SJSA1 (cell line): ENCODE measurements around the gene TADA2A. TPM values are rescaled to one million over a fixed set of nuclear protein-coding genes. Genes with fewer than 3 reads are reported as not detected.
"Not testable (repeated sequence)": the region's sequence is repeated elsewhere in the genome, so short reads cannot be mapped to it uniquely, and the experiment has no call there.

Source experiments
- DNase-seq, 2 experiments: peaks; one replicate each; pipeline ENCODE4 v3.0.0-alpha.2; 2015 to 2020; ENCODE audit warnings: low spot score in 2 of 2, low read depth in 1 of 2
- H3K27ac ChIP-seq: fragments of 250-450 bp; sonication (Bioruptor Pico); 2 replicates; pipeline ENCODE4 v1.5.1; 2020; ENCODE audit warnings: mild to moderate bottlenecking, moderate library complexity
- H3K27me3 ChIP-seq: fragments of 250-450 bp; sonication (Bioruptor Pico); replicated peaks from 2 replicates; pipeline ENCODE4 v1.5.1; 2020; ENCODE audit warnings: mild to moderate bottlenecking, moderate library complexity
- H3K36me3 ChIP-seq: fragments of 250-450 bp; sonication (Bioruptor Pico); 2 replicates; pipeline ENCODE4 v1.5.1; 2020; ENCODE audit warnings: mild to moderate bottlenecking
- H3K4me1 ChIP-seq: fragments of 250-450 bp; sonication (Bioruptor Pico); replicated peaks from 2 replicates; pipeline ENCODE4 v1.6.1; 2021; ENCODE audit warnings: mild to moderate bottlenecking
- H3K4me3 ChIP-seq: fragments of 250-450 bp; sonication (Bioruptor Pico); 2 replicates; pipeline ENCODE4 v1.5.1; 2020; ENCODE audit warnings: mild to moderate bottlenecking
- H3K9me3 ChIP-seq: fragments of 250-450 bp; sonication (Bioruptor Pico); replicated peaks from 2 replicates; pipeline ENCODE4 v1.5.1; 2020; ENCODE audit warnings: mild to moderate bottlenecking
- total RNA-seq: library from RNA; depleted of rRNA; stranded (reverse); fragments of >200 nt; shearing (Covaris generic); gene quantifications from 2 replicates; pipeline ENCODE4 v1.2.3, GENCODE V29; 2014

The TADA2A gene
- total RNA-seq, 1 experiment from 2014 or later: 20.1 TPM

GRCh38 chr17:37417852-37418251 lies 11.2 kb downstream of the TADA2A start:
- Histone ChIP-seq H3K4me3 (no peak overlapping the region), H3K9me3 (no peaks in the 10 kb centered on the region), H3K27me3 (no peaks in the 10 kb centered on the region), H3K36me3 (peaks cover 45% of the 10 kb centered on the region), H3K4me1 (peaks cover 2% of the 10 kb centered on the region; the same call in 1 of the 2 replicates), H3K27ac (no peak overlapping the region)
- no peak for DNase-seq

GRCh38 chr17:37422971-37423625 lies 16.4 kb downstream of the TADA2A start:
- DNase-seq: peak in 1 of 2 experiments; percentile 19
- Histone ChIP-seq H3K36me3 (peaks cover 53% of the 10 kb centered on the region), H3K9me3 (no peaks in the 10 kb centered on the region), H3K27me3 (no peaks in the 10 kb centered on the region), H3K27ac (no peak overlapping the region), H3K4me1 (peaks cover 7% of the 10 kb centered on the region; the same call in 1 of the 2 replicates), H3K4me3 (no peak overlapping the region)

GRCh38 chr17:37425268-37425667 lies 18.6 kb downstream of the TADA2A start:
- H3K4me3 ChIP-seq: no peak overlapping the region
- no peaks in the 10 kb centered on the region for H3K9me3 ChIP-seq
- H3K36me3 ChIP-seq: peaks cover 61% of the 10 kb centered on the region
- no peak for DNase-seq
- peaks cover 7% of the 10 kb centered on the region; the same call in 1 of the 2 replicates for H3K4me1 ChIP-seq
- H3K27me3 ChIP-seq: no peaks in the 10 kb centered on the region
- no peak overlapping the region for H3K27ac ChIP-seq

GRCh38 chr17:37429039-37429438 lies 22.4 kb downstream of the TADA2A start:
- Histone ChIP-seq H3K4me3 (no peak overlapping the region), H3K9me3 (no peaks in the 10 kb centered on the region; the same call in 1 of the 2 replicates), H3K27me3 (no peaks in the 10 kb centered on the region), H3K4me1 (no peaks in the 10 kb centered on the region), H3K36me3 (peaks cover 77% of the 10 kb centered on the region), H3K27ac (no peak overlapping the region)
- no peak for DNase-seq

GRCh38 chr17:37429453-37429852 lies 22.8 kb downstream of the TADA2A start:
- peaks cover 78% of the 10 kb centered on the region for H3K36me3 ChIP-seq
- H3K4me1 ChIP-seq: no peaks in the 10 kb centered on the region
- no peak for DNase-seq
- H3K4me3 ChIP-seq: no peak overlapping the region
- H3K27me3 ChIP-seq: no peaks in the 10 kb centered on the region
- no peaks in the 10 kb centered on the region; the same call in 1 of the 2 replicates for H3K9me3 ChIP-seq
- no peak overlapping the region for H3K27ac ChIP-seq

- Histone ChIP-seq H3K27me3 (no peaks in the 10 kb centered on the region), H3K4me1 (no peaks in the 10 kb centered on the region), H3K4me3 (no peak overlapping the region), H3K36me3 (peaks cover 72% of the 10 kb centered on the region), H3K9me3 (no peaks in the 10 kb centered on the region; the same call in 1 of the 2 replicates), H3K27ac (no peak overlapping the region)
- DNase-seq: no peak
Measured at GRCh38 chr17:37430051-37430627, 23.5 kb downstream of the TADA2A start.

GRCh38 chr17:37432671-37433070 lies 26.0 kb downstream of the TADA2A start:
- Histone ChIP-seq H3K9me3 (no peaks in the 10 kb centered on the region; the same call in 1 of the 2 replicates), H3K4me3 (no peak overlapping the region), H3K27me3 (no peaks in the 10 kb centered on the region), H3K36me3 (peaks cover 50% of the 10 kb centered on the region), H3K27ac (no peak overlapping the region), H3K4me1 (no peaks in the 10 kb centered on the region)
- no peak for DNase-seq

GRCh38 chr17:37438141-37438540 lies 31.5 kb downstream of the TADA2A start:
- no peaks in the 10 kb centered on the region for H3K4me1 ChIP-seq
- DNase-seq: no peak
- no peak overlapping the region for H3K27ac ChIP-seq
- peaks cover 55% of the 10 kb centered on the region for H3K36me3 ChIP-seq
- no peaks in the 10 kb centered on the region; the same call in none of the 2 replicates for H3K9me3 ChIP-seq
- H3K27me3 ChIP-seq: no peaks in the 10 kb centered on the region
- no peak overlapping the region for H3K4me3 ChIP-seq

GRCh38 chr17:37440424-37440823 lies 33.7 kb downstream of the TADA2A start:
- Histone ChIP-seq H3K4me3 (no peak overlapping the region), H3K36me3 (peaks cover 62% of the 10 kb centered on the region), H3K4me1 (no peaks in the 10 kb centered on the region), H3K9me3 (no peaks in the 10 kb centered on the region; the same call in 1 of the 2 replicates), H3K27me3 (no peaks in the 10 kb centered on the region), H3K27ac (no peak overlapping the region)
- DNase-seq: no peak

- H3K27ac ChIP-seq, DNase-seq, H3K27me3 ChIP-seq, H3K4me1 ChIP-seq, H3K4me3 ChIP-seq, H3K9me3 ChIP-seq: not testable (repeated sequence)
- peaks cover 62% of the 10 kb centered on the region for H3K36me3 ChIP-seq
Measured at GRCh38 chr17:37441369-37442014, 34.8 kb downstream of the TADA2A start.

GRCh38 chr17:37446027-37446426 lies 39.3 kb downstream of the TADA2A start:
- H3K27me3 ChIP-seq: no peaks in the 10 kb centered on the region
- no peak overlapping the region for H3K27ac ChIP-seq
- no peak overlapping the region for H3K4me3 ChIP-seq
- H3K4me1 ChIP-seq: peaks cover 38% of the 10 kb centered on the region
- peak in 1 of 2 experiments; percentile 21 for DNase-seq
- no peaks in the 10 kb centered on the region for H3K9me3 ChIP-seq
- peaks cover 43% of the 10 kb centered on the region for H3K36me3 ChIP-seq

- Histone ChIP-seq H3K4me1 (peaks cover 38% of the 10 kb centered on the region), H3K36me3 (peaks cover 32% of the 10 kb centered on the region), H3K27me3 (no peaks in the 10 kb centered on the region), H3K4me3 (no peak overlapping the region), H3K9me3 (no peaks in the 10 kb centered on the region), H3K27ac (peak overlapping the region; percentile 26)
- peak in 1 of 2 experiments; percentile 66 for DNase-seq
Measured at GRCh38 chr17:37447641-37448040, 41.0 kb downstream of the TADA2A start.

GRCh38 chr17:37450112-37450511 lies 43.4 kb downstream of the TADA2A start:
- H3K9me3 ChIP-seq: no peaks in the 10 kb centered on the region
- H3K27me3 ChIP-seq: no peaks in the 10 kb centered on the region
- peaks cover 15% of the 10 kb centered on the region for H3K36me3 ChIP-seq
- H3K27ac ChIP-seq: no peak overlapping the region
- peaks cover 38% of the 10 kb centered on the region for H3K4me1 ChIP-seq
- no peak overlapping the region for H3K4me3 ChIP-seq
- DNase-seq: no peak

GRCh38 chr17:37457801-37458200 lies 51.1 kb downstream of the TADA2A start:
- H3K9me3 ChIP-seq, DNase-seq, H3K4me3 ChIP-seq, H3K27me3 ChIP-seq, H3K4me1 ChIP-seq, H3K36me3 ChIP-seq, H3K27ac ChIP-seq: not testable (repeated sequence)
